HepG2 (cell line): ENCODE results near the gene RPTOR. TPM values are rescaled to one million over a fixed set of nuclear protein-coding genes. Genes with fewer than 3 reads are reported as not detected.

ENCODE experiments used
- ATAC-seq: fragments of 200-7000 bp; cut with Tn5 transposase; 3 replicates; pipeline ENCODE4 v1.9.1; 2020; ENCODE audit warnings: mild to moderate bottlenecking, moderate library complexity
- BruUV-seq: library from RNA; stranded (reverse); fragments of 400-500 nt; replicated peaks from 2 replicates; lab custom pipeline; 2021; lab: Mats Ljungman, UMichigan
- CTCF ChIA-PET: fragments of 300-600 bp; formaldehyde crosslinking; extraction: SDS; loops from one replicate; lab custom pipeline; 2021; ENCODE audit warnings: low total read pairs, inconsistent platforms, low intra/inter-chr PET ratio; lab: Yijun Ruan, JAX
- POLR2A ChIA-PET: fragments of 350-600 bp; sonication (Branson Sonifier 250); formaldehyde crosslinking; loops from one replicate; lab custom pipeline; 2020; ENCODE audit warnings: antibody characterized with exemption, inconsistent platforms; lab: Yijun Ruan, JAX
- DNase-seq: peaks from one replicate; pipeline ENCODE4 v3.0.0-alpha.2; 2015; ENCODE audit warnings: low spot score
- FAIRE-seq: peaks from 3 replicates; lab custom pipeline; 2011; peaks lifted over from hg19 to GRCh38; lab: Jason Lieb, UNC
- H2AFZ ChIP-seq: one replicate; pipeline ENCODE4 v1.6.1; 2011; ENCODE audit warnings: low read length, inconsistent platforms
- H3K27ac ChIP-seq: fragments of 300-600 bp; 3 replicates; pipeline ENCODE4 v1.8.0; 2011; ENCODE audit warnings: mixed run types, mild to moderate bottlenecking, mixed read lengths, low read length, inconsistent platforms; ENCODE audit not compliant: insufficient read depth; ENCODE audit errors: extremely low read length
- H3K27me3 ChIP-seq, 2 experiments: fragments of 200-600 bp in 1 of 2; 2 replicates in 1 of 2; 3 replicates in 1 of 2; pipeline versions ENCODE4 v1.6.0 to v1.8.0; 2011; ENCODE audit warnings: low read length in 2 of 2, mild to moderate bottlenecking in 2 of 2, moderate library complexity in 2 of 2, inconsistent platforms in 1 of 2; ENCODE audit not compliant: insufficient read depth in 2 of 2, control insufficient read depth in 1 of 2
- H3K36me3 ChIP-seq, 2 experiments: fragments of 200-600 bp in 1 of 2; replicated peaks in 1 of 2; 2 replicates in 1 of 2; 3 replicates in 1 of 2; pipeline versions ENCODE4 v1.5.1 to v1.8.0; 2011; ENCODE audit warnings: low read length in 2 of 2, inconsistent platforms in 1 of 2; ENCODE audit not compliant: insufficient read depth in 2 of 2, control insufficient read depth in 1 of 2
- H3K4me1 ChIP-seq: 2 replicates; pipeline ENCODE4 v1.5.1; 2012; ENCODE audit warnings: low read length, inconsistent platforms; ENCODE audit not compliant: insufficient read depth
- H3K4me2 ChIP-seq: 2 replicates; pipeline ENCODE4 v1.6.0; 2011; ENCODE audit warnings: low read depth, low read length, inconsistent platforms
- H3K4me3 ChIP-seq, 3 experiments: fragments of 200-600 bp in 1 of 3; sonication (generic), shearing (Covaris generic) in 1 of 3; replicated peaks in 1 of 3; 2 replicates each; pipeline ENCODE4 v1.5.1; 2011 to 2016; ENCODE audit warnings: low read length in 3 of 3, inconsistent platforms in 2 of 3, low read depth in 2 of 3, mild to moderate bottlenecking in 2 of 3, control low read depth in 1 of 3, mixed read lengths in 1 of 3; ENCODE audit not compliant: insufficient read depth in 1 of 3
- H3K79me2 ChIP-seq: one replicate; pipeline ENCODE4 v1.6.1; 2011; ENCODE audit warnings: low read length, inconsistent platforms; ENCODE audit not compliant: insufficient read depth
- H3K9ac ChIP-seq: 2 replicates; pipeline ENCODE4 v1.6.0; 2011; ENCODE audit warnings: mild to moderate bottlenecking, low read depth, low read length, inconsistent platforms; ENCODE audit not compliant: insufficient read depth
- H3K9me3 ChIP-seq: 2 replicates; pipeline ENCODE4 v1.5.1; 2012; ENCODE audit warnings: mild to moderate bottlenecking, low read length
- H4K20me1 ChIP-seq: 2 replicates; pipeline ENCODE4 v1.6.0; 2011; ENCODE audit warnings: inconsistent platforms, mild to moderate bottlenecking, low read length, moderate library complexity; ENCODE audit not compliant: insufficient read depth
- CEBPB ChIP-seq: IDR thresholded peaks from 2 replicates; pipeline ENCODE4 v1.6.1; 2011; ENCODE audit warnings: low read depth, low read length, improper control_type of control experiment, borderline replicate concordance
- EHMT2 ChIP-seq: fragments of 200-600 bp; sonication (generic); IDR thresholded peaks from 2 replicates; pipeline ENCODE4 v1.7.0; 2017; ENCODE audit warnings: antibody characterized with exemption, low read depth, low read length, borderline replicate concordance
- FOXA1 ChIP-seq, 2 experiments: fragments of 450-650 bp in 1 of 2; sonication (generic) in 1 of 2; formaldehyde crosslinking in 1 of 2; IDR thresholded peaks; 2 replicates each; pipeline versions ENCODE4 v1.4.0 to v1.6.1; 2016 to 2020; ENCODE audit warnings: missing genetic modification reagents in 1 of 2
- RFX5 ChIP-seq: IDR thresholded peaks from 2 replicates; pipeline ENCODE4 v1.6.1; 2011; ENCODE audit warnings: low read depth, low read length, improper control_type of control experiment
- ZBTB43 ChIP-seq: sonication (generic); formaldehyde crosslinking; conservative IDR thresholded peaks from 2 replicates; pipeline ENCODE4 v1.4.0; 2020; ENCODE audit warnings: missing genetic modification reagents
- ZNF17 ChIP-seq: sonication (generic); formaldehyde crosslinking; IDR thresholded peaks from 2 replicates; pipeline ENCODE4 v1.5.0; 2020; ENCODE audit warnings: mild to moderate bottlenecking, missing genetic modification reagents
- ZNF207 ChIP-seq: fragments of 450-650 bp; IDR thresholded peaks from 2 replicates; pipeline ENCODE4 v1.6.1; 2016; ENCODE audit warnings: antibody characterized with exemption, borderline replicate concordance
- ZNF776 ChIP-seq: sonication (generic); formaldehyde crosslinking; IDR thresholded peaks from 2 replicates; pipeline ENCODE4 v1.4.0; 2020; ENCODE audit warnings: mild to moderate bottlenecking, missing genetic modification reagents
- WGBS: methylation state at CpG from one replicate; pipeline ENCODE4 v1.1.6; 2017; ENCODE audit warnings: low lambda C conversion rate; 5-methylcytosine and 5-hydroxymethylcytosine counted together
- in situ Hi-C: cut with HindIII; loops from 2 replicates; pipeline ENCODE4 v1.10.0; 2017; ENCODE audit warnings: low pct_unique_long_range_greater_than_20kb; ENCODE audit not compliant: extremely low pct_ligation_motif_present
- intact Hi-C: fragments of 100-400 bp; cut with micrococcal nuclease; formaldehyde crosslinking; loops from one replicate; pipeline ENCODE4 v1.10.0; 2022; ENCODE audit not compliant: unreplicated experiment
- polyA plus RNA-seq, 8 experiments: library from polyadenylated mRNA; depleted of rRNA in 3 of 8; stranded (reverse) in 7 of 8; unstranded in 1 of 8; fragments of >200 nt; fragmentation: Illumina TruSeq in 4 of 8; extraction: Trizol in 4 of 8; gene quantifications; 2 replicates each; pipeline versions ENCODE4 v1.2.1 to v1.2.3, GENCODE V29; 2011 to 2016; ENCODE audit warnings: low read depth in 4 of 8, missing spikeins in 1 of 8, mixed read lengths in 1 of 8; ENCODE audit not compliant: insufficient read depth in 1 of 8
- total RNA-seq, 5 experiments: library from RNA; depleted of rRNA; stranded (reverse); fragments of >200 nt; fragmentation: Illumina TruSeq; extraction: Trizol; gene quantifications; 2 replicates each; pipeline ENCODE4 v1.2.3, GENCODE V29; 2016; ENCODE audit warnings: low read depth in 1 of 5

The RPTOR gene
- total and polyA plus RNA-seq, 2 of the 13 experiments (the other 11 are each of a cell fraction or from before 2014, with no cell fraction given): 6.6 to 25.3 TPM

GRCh38 chr17:80977172-80977571, 432.5 kb downstream of the RPTOR start:
- Histone ChIP-seq H3K4me1 (peaks cover 7% of the 10 kb centered on the region; the same call in 1 of the 2 replicates), H3K9me3 (no peaks in the 10 kb centered on the region), H3K9ac (no peak overlapping the region), H3K79me2 (no peaks in the 10 kb centered on the region), H3K36me3 (no peaks in the 10 kb centered on the region), H3K4me2 (no peak overlapping the region), H3K4me3 (no peak overlapping the region), H3K27me3 (peaks cover 9 to 33% of the 10 kb centered on the region in 2 experiments; a peak in 4 of 5 replicates), H3K27ac (no peak overlapping the region), H2AFZ (no peak overlapping the region), H4K20me1 (no peaks in the 10 kb centered on the region)
- no TSS peak for BruUV-seq
- DNase-seq: no peak
- ATAC-seq: no peak
- in situ Hi-C loops (no loop called here), intact Hi-C loops (loop anchor here (5.0 kb wide), 1 partner anchor 550 kb away; no protein-coding TSS in a partner anchor)
- CTCF ChIA-PET: no interaction called here
- FAIRE-seq: no peak
- 27% methylated on average over 4 of the region's 4 CpGs for WGBS
- TF ChIP-seq FOXA1 (IDR thresholded peaks at IDR 0.05) (no peak), FOXA1 (CRISPR knock-in tag; IDR thresholded peaks at IDR 0.05) (no peak), ZBTB43 (no peak), ZNF776 (CRISPR knock-in tag) (no peak), ZNF207 (no peak), RFX5 (no peak), EHMT2 (no peak), ZNF17 (CRISPR knock-in tag) (no peak), CEBPB (peak; percentile 64; the same call in 1 of the 2 replicates)
- POLR2A ChIA-PET: no interaction called here
